ENCODE data around the gene ARAF. TPM values are rescaled to one million over a fixed set of nuclear protein-coding genes. Genes with fewer than 3 reads are reported as not detected.
A peak's percentile ranks its signal among the peaks of the same experiment; 100 is the strongest.
"Not testable (repeated sequence)": the region's sequence is repeated elsewhere in the genome, so short reads cannot be mapped to it uniquely, and the experiment has no call there.

Gene ARAF
- polyA plus RNA-seq (2013, experiment 1 of 2): 34.7 TPM
- 34.6 TPM for polyA plus RNA-seq (2013, experiment 2 of 2)

GRCh38 chrX:47560934-47561658 lies at the start of gene ARAF:
Gene ARAF, plus strand, starts transcription at chrX:47561205. Its CDS starts 1,763 bp downstream, at chrX:47562968.
- peaks cover 24% of the 10 kb centered on the region for H3K36me3 ChIP-seq (ENCODE audit: control insufficient read depth, insufficient read depth, low read length)
- no peaks in the 10 kb centered on the region for H3K4me1 ChIP-seq (ENCODE audit: control insufficient read depth, insufficient read depth, low read length, poor library complexity, severe bottlenecking)
- H3K9me3 ChIP-seq (ENCODE audit: control insufficient read depth, low read length): no peaks in the 10 kb centered on the region
- peak within 1 kb of the TSS; percentile 93 for H3K27ac ChIP-seq (ENCODE audit: low read depth, low read length, severe bottlenecking)
- H3K4me3 ChIP-seq (ENCODE audit: extremely low read depth, insufficient read depth, low read length, poor library complexity, severe bottlenecking): peak within 1 kb of the TSS; percentile 51
- WGBS, 2 experiments (ENCODE audit: insufficient coverage in 2 of 2): 0 to 1% methylated on average over 18 to 21 of the region's 59 CpGs

DNA sequence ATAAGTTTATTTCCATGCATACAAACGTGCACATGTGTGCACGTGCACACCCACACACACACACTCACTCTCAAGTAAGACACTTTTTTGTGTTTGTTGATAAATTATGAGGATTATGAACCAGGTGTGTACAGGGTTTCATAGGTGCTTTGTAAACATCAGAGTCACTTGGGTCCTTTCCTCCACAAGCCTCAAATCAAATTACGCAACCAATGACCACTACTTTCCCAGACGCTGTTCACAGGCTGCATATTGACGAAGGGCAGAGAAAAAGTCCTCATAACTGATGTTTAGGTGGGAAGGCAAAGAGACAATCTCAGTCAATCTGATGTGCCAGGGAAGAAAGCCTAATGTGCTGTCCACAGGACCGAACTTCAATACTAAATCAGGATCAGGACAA lies 48.6 kb upstream of the ARAF start:
- 60% methylated on average over 1 of the region's 6 CpGs; no CpG with 5 or more reads in 1 of the 2 experiments for WGBS, 2 experiments (ENCODE audit: insufficient coverage in 2 of 2)
- not testable (repeated sequence) for H3K27ac ChIP-seq (ENCODE audit: low read depth, low read length, severe bottlenecking); H3K4me1 ChIP-seq (ENCODE audit: control insufficient read depth, insufficient read depth, low read length, poor library complexity, severe bottlenecking); H3K36me3 ChIP-seq (ENCODE audit: control insufficient read depth, insufficient read depth, low read length); H3K9me3 ChIP-seq (ENCODE audit: control insufficient read depth, low read length); H3K4me3 ChIP-seq (ENCODE audit: extremely low read depth, insufficient read depth, low read length, poor library complexity, severe bottlenecking)

DNA sequence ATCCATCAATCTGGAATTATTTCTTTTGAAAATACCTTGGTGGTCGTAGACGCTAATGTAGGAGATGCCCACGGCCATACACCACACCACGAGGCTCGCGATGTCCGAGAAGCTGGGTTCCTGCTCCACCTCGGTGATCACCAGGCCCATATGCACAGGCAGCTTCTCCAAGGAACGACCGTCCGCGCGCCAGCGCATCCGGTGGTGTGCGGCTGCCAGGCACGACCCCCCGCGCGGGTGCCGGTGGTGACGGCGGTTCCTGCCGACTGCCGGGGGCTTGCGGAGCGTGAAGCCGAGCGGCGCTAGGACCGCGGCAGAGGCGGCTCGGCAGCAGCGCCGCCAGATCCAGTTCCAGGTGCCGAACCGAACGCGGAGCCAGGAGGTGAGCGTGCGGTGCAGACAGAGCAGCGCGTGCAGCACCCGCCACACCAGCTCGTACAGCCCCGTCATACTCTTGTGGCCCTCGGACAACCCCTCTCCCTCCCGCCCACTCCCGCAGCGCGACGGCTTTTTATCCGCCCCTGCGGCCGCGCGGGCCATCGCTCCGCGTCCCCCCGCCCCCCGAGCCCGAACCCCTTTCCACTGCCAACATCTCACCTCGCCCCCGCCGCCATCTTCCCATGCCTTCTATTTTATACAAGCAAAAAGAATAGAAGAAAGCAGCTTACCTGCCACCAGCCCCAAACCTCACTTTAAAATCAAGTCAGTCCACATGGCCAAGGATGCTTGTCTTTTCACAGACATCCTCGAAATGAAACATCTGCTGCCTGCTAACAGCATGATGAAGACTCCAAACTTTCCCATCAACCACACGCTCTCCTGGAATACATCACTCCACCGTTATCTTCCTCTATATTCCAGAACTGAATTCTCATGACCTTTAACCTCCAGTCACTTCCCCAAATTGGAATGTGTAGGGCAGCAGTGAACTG lies 47.7 kb upstream of the ARAF start:
- WGBS, 2 experiments (ENCODE audit: insufficient coverage in 2 of 2): 6 to 20% methylated on average over 1 to 7 of the region's 70 CpGs
- not testable (repeated sequence) for H3K36me3 ChIP-seq (ENCODE audit: control insufficient read depth, insufficient read depth, low read length); H3K9me3 ChIP-seq (ENCODE audit: control insufficient read depth, low read length); H3K4me1 ChIP-seq (ENCODE audit: control insufficient read depth, insufficient read depth, low read length, poor library complexity, severe bottlenecking); H3K27ac ChIP-seq (ENCODE audit: low read depth, low read length, severe bottlenecking)
- peak overlapping the region; percentile 36 for H3K4me3 ChIP-seq (ENCODE audit: extremely low read depth, insufficient read depth, low read length, poor library complexity, severe bottlenecking)

DNA sequence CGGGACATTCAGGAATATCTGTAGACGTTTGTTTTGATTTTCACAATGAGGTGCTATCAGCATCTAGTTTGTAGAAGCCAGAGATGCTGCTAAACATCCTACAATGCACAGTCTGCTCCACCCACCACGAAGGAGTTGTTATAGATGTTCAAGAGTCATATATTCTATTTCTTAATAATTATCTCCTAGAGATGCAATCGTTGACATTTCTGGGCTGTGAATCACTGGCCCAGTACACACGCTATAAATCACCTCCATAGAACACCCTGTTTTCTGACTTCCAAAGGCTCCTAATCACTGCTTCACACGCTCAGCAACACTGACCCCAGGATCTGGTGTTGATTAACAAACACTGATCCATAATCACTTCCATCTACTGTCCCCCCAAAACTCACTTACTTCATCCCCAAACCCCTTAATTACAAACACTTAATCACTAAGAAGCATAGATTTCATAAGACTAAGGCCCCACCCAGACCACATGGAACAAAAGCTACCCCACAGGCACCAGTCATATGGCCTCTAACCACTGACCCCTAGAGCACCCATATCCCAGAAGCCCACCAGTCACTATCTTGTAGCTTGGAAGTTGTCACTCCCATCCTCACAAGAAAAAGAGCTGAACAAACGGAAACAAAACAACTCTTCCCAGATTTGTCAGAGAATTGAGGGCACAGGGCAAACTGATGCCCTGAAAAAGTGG lies 46.3 kb upstream of the ARAF start:
- Histone ChIP-seq H3K27ac (ENCODE audit: low read depth, low read length, severe bottlenecking) (no peak overlapping the region), H3K4me3 (ENCODE audit: extremely low read depth, insufficient read depth, low read length, poor library complexity, severe bottlenecking) (no peak overlapping the region), H3K9me3 (ENCODE audit: control insufficient read depth, low read length) (no peaks in the 10 kb centered on the region), H3K4me1 (ENCODE audit: control insufficient read depth, insufficient read depth, low read length, poor library complexity, severe bottlenecking) (peaks cover 5% of the 10 kb centered on the region), H3K36me3 (ENCODE audit: control insufficient read depth, insufficient read depth, low read length) (no peaks in the 10 kb centered on the region)
- 94% methylated on average over 3 of the region's 7 CpGs; no CpG with 5 or more reads in 1 of the 2 experiments for WGBS, 2 experiments (ENCODE audit: insufficient coverage in 2 of 2)

DNA sequence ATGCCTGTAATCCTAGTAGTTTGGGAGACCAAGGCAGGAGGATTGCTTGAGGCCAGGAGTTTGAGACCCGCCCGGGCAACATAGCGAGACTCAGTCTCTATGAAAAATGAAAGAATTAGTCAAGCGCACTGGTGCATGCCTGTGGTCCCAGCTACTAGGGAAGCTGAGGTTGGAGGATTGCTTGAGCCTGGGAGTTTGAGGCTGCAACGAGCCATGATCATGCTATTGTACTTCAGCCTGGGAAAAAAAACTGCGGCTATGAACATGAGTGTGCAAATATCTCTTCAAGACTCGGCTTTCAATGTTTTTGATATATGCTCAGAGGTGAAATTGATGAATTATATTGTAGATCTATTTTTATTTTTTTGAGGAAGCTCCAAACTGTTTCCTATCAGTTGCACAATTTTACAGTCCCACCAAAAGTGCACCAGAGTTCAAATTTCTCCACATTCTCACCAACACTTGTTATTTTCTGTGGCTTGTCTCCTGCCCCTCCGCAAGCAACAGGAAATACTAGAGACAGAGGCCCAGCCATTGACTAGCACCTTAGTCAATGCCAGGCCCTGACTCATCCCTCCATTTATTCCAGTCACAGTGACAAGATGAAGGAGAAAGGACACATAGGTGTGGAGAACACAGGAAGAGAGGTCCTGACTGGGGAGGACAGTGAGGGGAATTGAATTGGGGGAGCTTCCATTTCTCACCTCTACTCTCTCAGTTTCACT lies 44.9 kb upstream of the ARAF start:
- Histone ChIP-seq H3K4me1 (ENCODE audit: control insufficient read depth, insufficient read depth, low read length, poor library complexity, severe bottlenecking) (peaks cover 5% of the 10 kb centered on the region), H3K27ac (ENCODE audit: low read depth, low read length, severe bottlenecking) (peak overlapping the region; percentile 5), H3K36me3 (ENCODE audit: control insufficient read depth, insufficient read depth, low read length) (no peaks in the 10 kb centered on the region), H3K4me3 (ENCODE audit: extremely low read depth, insufficient read depth, low read length, poor library complexity, severe bottlenecking) (no peak overlapping the region), H3K9me3 (ENCODE audit: control insufficient read depth, low read length) (no peaks in the 10 kb centered on the region)
- WGBS, 2 experiments (ENCODE audit: insufficient coverage in 2 of 2): 84 to 89% methylated on average over 5 to 6 of the region's 8 CpGs

DNA sequence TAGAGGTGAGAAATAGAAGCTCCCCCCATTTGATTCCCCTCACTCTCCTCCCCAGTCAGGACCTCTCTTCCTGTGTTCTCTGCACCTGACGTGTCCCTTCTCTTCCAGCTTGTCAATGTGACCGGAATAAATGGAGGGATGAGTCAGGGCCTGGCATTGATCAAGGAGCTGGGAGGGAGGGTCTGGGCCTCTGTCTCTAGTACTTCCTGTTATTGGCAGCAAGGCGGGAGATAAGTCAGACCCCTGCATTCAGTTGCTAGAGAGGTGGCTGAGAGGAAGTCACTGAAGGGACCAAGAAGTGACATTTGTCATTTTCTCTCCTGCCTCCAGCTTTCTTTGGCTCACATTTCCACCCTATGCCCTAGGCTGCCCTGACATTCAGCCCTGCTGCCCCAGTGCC lies 42.9 kb upstream of the ARAF start:
- Histone ChIP-seq H3K36me3 (ENCODE audit: control insufficient read depth, insufficient read depth, low read length) (no peaks in the 10 kb centered on the region), H3K4me1 (ENCODE audit: control insufficient read depth, insufficient read depth, low read length, poor library complexity, severe bottlenecking) (peaks cover 5% of the 10 kb centered on the region), H3K27ac (ENCODE audit: low read depth, low read length, severe bottlenecking) (no peak overlapping the region), H3K9me3 (ENCODE audit: control insufficient read depth, low read length) (no peaks in the 10 kb centered on the region), H3K4me3 (ENCODE audit: extremely low read depth, insufficient read depth, low read length, poor library complexity, severe bottlenecking) (no peak overlapping the region)
- WGBS, 2 experiments (ENCODE audit: insufficient coverage in 2 of 2): 40 to 50% methylated on average over 1 of the region's 3 CpGs

- H3K9me3 ChIP-seq (ENCODE audit: control insufficient read depth, low read length): no peaks in the 10 kb centered on the region
- no peak overlapping the region for H3K27ac ChIP-seq (ENCODE audit: low read depth, low read length, severe bottlenecking)
- H3K4me3 ChIP-seq (ENCODE audit: extremely low read depth, insufficient read depth, low read length, poor library complexity, severe bottlenecking): peak overlapping the region; percentile 40
- peaks cover 4% of the 10 kb centered on the region for H3K4me1 ChIP-seq (ENCODE audit: control insufficient read depth, insufficient read depth, low read length, poor library complexity, severe bottlenecking)
- no peaks in the 10 kb centered on the region for H3K36me3 ChIP-seq (ENCODE audit: control insufficient read depth, insufficient read depth, low read length)
- WGBS, 2 experiments (ENCODE audit: insufficient coverage in 2 of 2): 0 to 3% methylated on average over 1 to 8 of the region's 33 CpGs
Observed at GRCh38 chrX:47523297-47523696, 37.7 kb upstream of the ARAF start.

- peak overlapping the region; percentile 40 for H3K4me3 ChIP-seq (ENCODE audit: extremely low read depth, insufficient read depth, low read length, poor library complexity, severe bottlenecking)
- WGBS, 2 experiments (ENCODE audit: insufficient coverage in 2 of 2): 0 to 13% methylated on average over 2 to 27 of the region's 34 CpGs
- no peak overlapping the region for H3K27ac ChIP-seq (ENCODE audit: low read depth, low read length, severe bottlenecking)
Observed at GRCh38 chrX:47523713-47524166, 37.3 kb upstream of the ARAF start.

DNA sequence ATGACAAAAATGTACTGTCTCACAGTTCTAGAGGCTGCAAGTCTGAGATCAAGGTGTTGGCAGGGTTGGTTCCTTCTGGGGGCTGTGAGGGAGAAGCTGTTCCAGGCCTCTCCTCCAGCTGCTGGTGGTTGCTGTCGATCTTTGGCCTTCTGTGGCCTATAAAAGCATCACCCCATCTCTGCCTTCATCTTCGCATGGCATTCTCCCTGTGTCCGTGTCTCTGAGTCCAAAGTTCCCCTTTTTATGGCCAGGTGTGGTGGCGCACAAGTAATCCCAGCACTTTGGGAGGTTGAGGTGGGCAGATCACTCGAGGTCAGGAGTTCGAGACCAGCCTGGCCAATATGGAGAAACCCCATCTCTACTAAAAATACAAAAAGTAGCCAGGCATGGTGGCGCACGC lies 31.5 kb upstream of the ARAF start:
- no CpG with 5 or more reads among the region's 8 CpGs for WGBS, 2 experiments (ENCODE audit: insufficient coverage in 2 of 2)
- H3K9me3 ChIP-seq (ENCODE audit: control insufficient read depth, low read length): no peaks in the 10 kb centered on the region
- H3K27ac ChIP-seq (ENCODE audit: low read depth, low read length, severe bottlenecking): no peak overlapping the region
- no peaks in the 10 kb centered on the region for H3K36me3 ChIP-seq (ENCODE audit: control insufficient read depth, insufficient read depth, low read length)
- H3K4me3 ChIP-seq (ENCODE audit: extremely low read depth, insufficient read depth, low read length, poor library complexity, severe bottlenecking): no peak overlapping the region
- H3K4me1 ChIP-seq (ENCODE audit: control insufficient read depth, insufficient read depth, low read length, poor library complexity, severe bottlenecking): no peaks in the 10 kb centered on the region

More at GRCh38 chrX:47523713-47524166, 37.3 kb upstream of the ARAF start:
- Histone ChIP-seq H3K9me3 (ENCODE audit: control insufficient read depth, low read length) (no peaks in the 10 kb centered on the region), H3K36me3 (ENCODE audit: control insufficient read depth, insufficient read depth, low read length) (no peaks in the 10 kb centered on the region), H3K4me1 (ENCODE audit: control insufficient read depth, insufficient read depth, low read length, poor library complexity, severe bottlenecking) (no peaks in the 10 kb centered on the region)

- no peak overlapping the region for H3K27ac ChIP-seq (ENCODE audit: low read depth, low read length, severe bottlenecking)
Observed at GRCh38 chrX:47530049-47530448, 31.0 kb upstream of the ARAF start.

More at GRCh38 chrX:47530049-47530448, 31.0 kb upstream of the ARAF start:
- 97% methylated on average over 5 of the region's 6 CpGs; no CpG with 5 or more reads in 1 of the 2 experiments for WGBS, 2 experiments (ENCODE audit: insufficient coverage in 2 of 2)
- H3K4me1 ChIP-seq (ENCODE audit: control insufficient read depth, insufficient read depth, low read length, poor library complexity, severe bottlenecking): no peaks in the 10 kb centered on the region
- H3K4me3 ChIP-seq (ENCODE audit: extremely low read depth, insufficient read depth, low read length, poor library complexity, severe bottlenecking): no peak overlapping the region
- no peaks in the 10 kb centered on the region for H3K36me3 ChIP-seq (ENCODE audit: control insufficient read depth, insufficient read depth, low read length)
- H3K9me3 ChIP-seq (ENCODE audit: control insufficient read depth, low read length): no peaks in the 10 kb centered on the region

Measured in mesodermal cell (in vitro differentiated cells).